CD4-positive, alpha-beta T cell treated with Interleukin-1 beta for 1 hour (primary cell): ENCODE measurements around the gene BRWD1.

Source experiments
- DNase-seq, 2 donors: peaks; one replicate each; pipeline ENCODE4 v3.0.0-alpha.2; 2020 to 2022

The BRWD1 gene

DNA sequence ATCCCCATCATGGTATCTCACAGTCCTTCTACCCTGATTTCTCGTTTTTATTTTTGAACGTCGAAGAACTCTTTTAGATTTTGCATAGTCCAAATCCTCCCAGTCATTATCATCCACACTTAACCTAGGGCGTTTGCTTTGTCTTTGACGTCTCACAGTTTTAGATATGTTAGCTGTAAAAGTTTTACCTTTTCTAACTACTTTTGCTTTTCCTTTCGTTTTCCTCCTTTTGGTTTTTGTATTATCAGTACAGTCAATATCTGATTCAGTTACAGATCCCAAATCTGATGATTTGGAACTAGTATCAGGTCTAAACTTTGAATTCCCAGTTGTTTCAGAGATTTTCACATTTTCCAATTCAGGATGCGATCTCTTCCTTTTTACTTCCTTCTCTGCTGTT lies 117.1 kb downstream of the BRWD1 start:
- DNase-seq = peak in 1 of 2 donors; percentile 7

DNA sequence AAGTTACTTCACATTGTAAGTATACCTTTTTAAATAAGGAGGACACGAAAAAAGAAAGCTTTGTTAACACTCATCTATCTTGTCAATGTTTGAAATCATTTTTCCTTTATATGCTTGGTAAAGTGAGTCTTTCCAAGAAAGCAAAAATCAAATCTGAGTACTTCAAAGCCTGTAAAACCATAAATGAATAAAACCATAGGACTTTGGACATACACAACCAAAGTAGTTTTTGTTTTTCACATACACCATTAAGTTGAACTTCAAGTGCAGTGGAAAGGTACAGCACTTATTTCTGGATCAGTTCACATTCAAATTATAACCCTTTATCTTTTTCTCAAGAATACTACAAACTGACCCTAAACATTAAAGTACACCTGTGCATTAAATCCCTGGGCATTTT lies 120.1 kb downstream of the BRWD1 start:
- no peak for DNase-seq

DNA sequence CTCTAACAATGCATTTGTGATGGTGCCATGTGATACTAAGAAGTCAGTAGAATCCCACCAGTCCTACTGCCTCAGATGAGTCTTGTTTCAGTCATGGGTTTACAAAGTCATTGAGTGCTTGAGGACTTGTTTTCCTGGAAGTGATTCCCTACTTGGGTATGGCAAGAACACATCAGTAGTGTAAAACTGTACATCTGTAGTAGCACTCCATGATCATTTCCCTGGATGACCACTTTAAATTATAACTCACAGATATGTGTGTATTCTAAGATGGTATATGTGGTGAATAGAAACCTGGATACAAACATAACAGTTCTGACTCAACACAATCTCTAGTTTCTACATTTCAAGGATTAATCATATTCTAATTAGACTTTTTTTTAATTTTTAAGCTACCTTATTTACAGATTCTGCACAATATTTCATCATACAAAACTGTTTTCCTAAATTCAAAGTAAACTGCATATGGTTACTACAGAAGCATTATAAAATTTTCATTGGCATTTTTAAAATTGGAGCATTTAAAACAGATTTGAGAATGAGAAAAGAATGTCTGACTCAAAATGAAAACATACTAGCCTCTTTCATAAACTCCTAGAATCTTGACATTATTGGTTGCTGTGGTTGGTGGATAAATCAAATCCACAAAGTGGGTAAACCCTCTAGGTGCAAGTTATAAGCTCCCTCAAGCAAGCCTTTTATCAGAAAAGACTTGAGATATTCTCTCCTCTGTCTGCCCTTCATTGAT lies 123.4 kb downstream of the BRWD1 start:
- no peak for DNase-seq

DNA sequence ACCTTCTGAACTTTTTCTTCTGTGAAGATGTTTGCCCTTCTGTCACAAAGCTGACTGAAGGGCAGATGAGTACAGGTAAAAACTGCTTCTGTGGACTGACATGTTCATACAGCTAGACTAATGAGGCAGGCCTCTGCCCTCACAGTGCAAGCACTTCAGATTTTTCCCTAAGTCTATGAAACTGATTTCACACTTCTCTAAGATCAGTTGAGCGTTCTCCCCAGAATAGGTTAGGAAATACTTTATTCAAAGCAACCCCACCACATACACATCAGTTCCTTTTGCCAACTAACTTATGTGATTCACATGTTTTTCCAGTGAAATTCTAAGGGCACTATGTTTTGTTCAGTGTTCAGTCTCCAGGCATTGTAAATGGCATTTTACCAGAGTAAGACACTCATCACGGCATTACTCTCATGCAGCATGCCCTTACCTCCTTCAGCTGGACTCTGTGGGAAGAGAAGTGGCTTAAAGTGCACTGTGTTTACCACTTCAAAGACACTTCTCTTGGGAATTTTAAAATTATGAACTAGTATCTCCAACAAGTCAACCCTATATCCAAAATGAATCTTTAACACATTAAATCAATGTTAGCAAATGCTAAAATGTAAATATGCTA lies 124.8 kb downstream of the BRWD1 start:
- no peak for DNase-seq

DNA sequence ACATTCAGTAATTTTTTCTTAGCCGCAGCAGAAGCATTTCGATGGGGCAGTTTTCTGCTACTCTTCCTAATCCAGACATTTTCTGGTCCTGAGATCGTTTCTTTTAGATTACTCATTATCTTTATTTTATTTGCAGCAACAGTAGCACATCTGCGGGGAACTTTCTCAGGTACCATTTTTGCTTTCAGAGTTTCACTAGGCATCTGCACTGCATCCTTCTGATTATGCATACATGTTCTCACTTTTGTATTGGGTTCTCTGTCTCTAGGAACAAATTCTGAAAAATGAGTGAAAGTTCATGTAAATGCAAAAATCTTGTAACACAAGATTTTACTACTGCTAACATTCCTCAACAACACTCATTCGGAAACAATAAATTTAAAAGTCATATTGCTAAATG lies 126.3 kb downstream of the BRWD1 start:
- no peak for DNase-seq

DNA sequence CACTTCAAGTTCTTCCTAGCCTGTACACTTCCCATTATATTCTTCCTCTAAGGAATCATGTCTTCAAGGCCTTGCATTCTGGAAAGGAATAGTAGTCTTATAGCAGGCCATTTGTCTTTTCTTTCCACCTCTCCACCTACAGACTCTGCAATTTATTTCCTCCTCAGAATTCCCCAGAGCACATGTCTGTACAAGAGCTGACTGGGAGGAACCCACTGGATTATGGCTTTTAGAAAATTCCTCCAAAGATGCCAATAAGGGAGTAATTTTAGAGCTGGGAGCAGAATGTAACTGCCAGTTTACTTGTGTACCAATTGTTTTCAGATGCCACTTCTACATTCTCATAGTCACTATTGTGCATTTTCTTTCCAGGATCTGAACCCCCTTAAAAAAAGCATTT lies 126.8 kb downstream of the BRWD1 start:
- no peak for DNase-seq

DNA sequence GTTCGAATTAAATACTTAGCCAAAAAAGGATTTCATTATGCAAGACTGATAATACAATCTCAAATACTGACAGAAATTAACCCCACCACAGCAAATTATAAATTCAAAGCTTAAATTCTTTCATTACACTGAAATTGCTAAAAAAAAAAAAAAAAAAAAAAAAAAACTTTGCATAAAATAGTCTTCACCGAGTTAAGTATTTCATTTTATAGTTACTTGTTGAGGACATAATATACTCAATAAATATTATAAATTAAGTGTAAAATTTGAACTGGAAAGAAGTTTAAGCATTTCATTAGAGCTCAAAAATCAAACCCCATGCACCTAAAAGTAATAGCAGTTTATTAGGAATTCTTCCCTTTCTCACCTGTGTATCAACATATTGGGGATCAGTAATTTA lies 128.3 kb downstream of the BRWD1 start:
- no peak for DNase-seq

DNA sequence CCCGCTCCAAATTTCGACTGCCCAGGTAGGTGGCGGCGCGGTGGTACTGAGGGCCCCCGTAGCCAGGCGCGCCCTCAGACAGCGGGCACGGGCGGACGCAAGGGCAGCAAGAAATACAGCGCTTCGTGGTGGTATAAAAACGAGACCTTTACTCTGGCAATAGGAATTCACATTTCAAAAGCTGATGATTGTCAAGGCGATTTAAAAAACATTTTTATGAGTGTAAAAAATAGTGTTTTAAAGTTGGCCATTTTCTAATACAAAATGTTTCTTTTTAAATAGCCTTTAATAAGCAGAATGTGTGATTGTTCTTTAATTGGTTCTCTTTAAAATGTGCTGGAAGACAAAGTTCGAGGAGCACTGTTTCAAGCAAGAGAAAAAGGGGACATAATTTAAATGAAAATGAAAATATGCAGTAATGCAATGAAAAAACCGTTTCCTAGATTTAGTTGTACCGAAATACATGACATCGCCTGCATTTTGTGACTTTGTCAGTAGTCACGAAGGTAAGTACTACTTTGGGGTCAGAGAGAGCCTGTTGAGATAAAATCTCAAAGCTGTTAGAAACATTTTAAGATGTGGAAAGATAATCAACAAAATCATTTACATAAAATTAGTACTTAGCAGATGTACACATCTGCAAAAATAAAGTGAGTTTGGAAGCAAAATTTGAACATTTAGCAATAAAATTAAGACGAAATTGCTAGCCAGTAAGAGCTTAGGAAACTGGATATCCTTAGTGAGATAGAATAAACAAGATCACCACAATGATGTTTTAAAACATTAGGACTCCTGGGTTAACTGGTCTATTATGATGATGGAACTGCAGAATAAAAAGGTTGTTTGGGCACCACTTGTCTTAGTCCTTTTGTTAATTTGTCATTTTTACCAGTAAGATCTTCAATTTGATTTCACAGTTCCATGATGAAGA lies 129.1 kb downstream of the BRWD1 start:
- DNase-seq = peak in 1 of 2 donors; percentile 15

DNA sequence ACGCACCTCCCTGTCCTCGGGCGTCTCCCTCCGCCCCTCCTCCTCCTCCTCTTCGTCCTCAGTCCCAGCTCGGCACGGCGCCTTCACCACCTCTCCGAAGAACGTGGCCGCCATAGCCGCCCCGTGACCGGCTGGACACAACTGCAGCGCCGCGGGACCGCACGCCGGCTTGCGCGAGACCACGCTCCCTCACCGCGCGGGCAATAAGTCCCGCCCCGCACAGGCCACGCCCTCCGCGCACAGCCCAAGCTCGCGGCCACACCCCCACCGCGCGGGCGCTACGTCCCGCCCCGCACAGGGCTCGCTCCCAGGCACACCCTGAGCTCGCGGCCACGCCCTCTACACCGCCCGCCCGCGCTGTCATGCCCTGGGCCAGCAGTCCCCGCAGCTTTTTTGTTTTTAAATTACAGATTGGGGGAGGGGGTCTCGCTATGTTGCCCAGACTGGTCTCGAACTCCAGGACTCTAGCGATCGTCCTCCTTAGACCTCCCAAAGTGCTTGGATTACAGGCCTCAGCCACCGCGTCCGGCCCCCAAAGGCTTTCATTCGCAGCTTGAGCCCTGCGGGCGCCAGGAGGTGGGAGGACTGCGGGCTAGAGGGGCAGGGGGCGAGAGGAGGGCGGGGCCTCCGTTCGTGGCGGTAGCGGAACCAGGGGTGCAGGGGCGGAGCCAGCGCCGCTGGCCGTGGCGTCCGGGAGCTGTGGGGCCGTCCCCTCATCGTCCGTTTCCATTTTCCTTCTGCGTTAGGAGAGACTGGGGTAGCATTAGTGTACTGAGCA lies 130.0 kb downstream of the BRWD1 start, which contains the start of gene PSMG1:
PSMG1 (minus strand) TSS at position 180 of the 778 bp plus-strand sequence; CDS start at position 114, 66 bp downstream.
- DNase-seq = peak; percentile 94

DNA sequence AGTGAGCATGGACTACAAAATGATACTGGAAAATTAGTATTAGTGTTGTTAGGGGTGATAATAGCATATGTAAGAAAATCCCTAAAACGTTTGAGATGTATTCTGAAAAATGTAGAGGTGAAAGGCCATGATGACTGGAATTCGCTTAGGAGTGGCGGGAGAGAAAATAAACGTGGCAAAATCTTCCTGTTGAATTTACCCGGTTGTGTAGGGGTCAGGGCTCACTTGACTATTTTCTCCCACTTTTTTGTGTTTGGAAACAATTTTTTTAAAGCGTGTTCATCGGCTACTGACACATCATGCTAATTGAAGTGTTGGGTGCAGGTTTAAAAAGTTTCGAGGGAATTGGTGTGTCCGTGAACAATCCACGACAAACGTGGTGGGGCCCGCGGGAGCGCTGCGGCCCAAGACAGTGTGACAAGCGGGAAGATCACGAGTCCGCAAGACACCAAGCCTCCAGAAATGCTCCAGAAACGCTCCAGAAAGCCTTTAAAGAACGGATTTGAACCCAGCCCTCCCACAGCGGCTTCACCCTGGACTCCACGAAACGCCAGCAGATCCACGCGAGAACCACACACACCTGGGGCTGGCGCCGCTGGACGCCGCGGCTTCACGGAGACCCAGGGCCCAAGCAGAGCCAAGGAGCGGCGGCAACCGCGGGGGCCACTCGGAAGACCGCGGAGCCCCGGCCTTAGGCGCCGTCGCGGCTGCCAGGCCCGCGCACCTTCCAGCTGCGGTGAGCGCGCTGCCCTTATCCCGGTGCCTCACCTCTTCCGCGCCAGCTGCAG lies 130.8 kb downstream of the BRWD1 start:
- peak in 1 of 2 donors; percentile 5 for DNase-seq

DNA sequence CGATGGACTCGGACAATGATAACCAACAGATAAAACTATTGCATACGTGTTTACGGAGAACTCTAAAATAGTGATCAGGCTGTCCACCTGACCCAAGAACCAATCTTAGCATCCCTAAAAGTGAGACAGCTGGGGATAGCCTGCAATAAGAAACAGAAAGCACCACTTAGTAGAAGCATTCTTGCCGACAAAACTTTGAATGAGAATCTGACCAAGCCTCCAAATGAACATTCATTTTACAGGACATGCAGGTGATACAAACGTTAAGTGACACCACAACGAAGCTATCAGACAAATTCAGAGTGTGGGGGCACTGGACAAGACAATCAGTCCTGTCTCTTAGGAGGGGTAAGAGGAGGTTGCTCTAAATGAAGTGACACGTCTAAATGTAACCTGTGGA lies 131.4 kb downstream of the BRWD1 start:
- DNase-seq = no peak

DNA sequence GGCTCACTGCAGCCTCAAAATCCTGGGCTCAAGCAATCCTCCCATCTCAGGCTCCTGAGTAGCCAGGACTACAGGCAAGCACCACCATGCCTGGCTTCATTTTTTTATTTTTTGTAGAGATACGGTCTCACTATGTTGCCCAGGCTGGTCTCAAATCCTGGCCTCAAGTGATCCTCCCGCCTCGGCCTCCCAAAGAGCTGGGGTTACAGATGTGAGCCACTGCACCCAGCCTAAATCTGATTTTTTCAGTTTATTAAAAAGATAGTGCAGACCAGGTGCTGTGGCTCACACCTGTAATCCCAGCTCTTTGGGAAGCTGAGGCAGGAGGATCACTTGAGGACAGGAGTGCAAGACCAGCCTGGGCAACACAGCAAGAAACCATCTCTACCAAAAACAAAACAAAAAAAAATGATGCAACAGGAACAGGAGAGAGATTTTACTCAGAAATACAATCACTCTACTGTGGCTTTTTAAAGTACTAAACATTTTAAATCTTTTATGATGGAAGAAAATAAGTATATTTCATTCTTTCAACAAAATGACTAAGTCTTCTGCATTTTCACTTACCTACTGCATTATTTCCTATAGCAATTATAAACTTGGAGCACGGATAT lies 132.1 kb downstream of the BRWD1 start:
- DNase-seq = no peak

DNA sequence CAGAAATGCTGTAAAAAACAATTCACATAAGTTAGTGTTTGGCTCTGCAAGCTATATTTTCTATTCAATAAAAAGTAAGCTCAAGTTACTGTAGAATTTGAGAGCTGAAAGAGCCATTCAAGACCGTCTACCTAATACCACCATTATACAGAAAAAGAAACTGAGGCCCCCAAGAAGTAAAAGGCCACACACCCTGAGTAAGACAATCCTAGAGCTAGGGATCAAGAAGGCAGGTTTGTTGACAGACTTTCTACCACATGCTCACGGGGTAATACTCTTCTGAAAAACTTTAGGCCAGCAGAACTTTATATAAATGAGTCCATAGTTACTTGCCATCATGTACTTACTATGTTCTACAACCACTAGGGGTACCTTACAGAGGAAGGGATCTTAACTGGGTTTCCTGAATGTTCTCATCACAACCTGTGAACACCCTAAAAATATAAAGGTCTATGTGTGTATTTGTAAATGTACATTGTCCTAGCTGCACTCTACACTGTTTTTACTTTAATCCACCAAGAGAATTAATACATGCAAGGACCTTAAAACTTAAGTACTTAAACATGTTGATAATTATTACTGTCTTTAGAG lies 132.9 kb downstream of the BRWD1 start:
- DNase-seq = peak in 1 of 2 donors; percentile 15

DNA sequence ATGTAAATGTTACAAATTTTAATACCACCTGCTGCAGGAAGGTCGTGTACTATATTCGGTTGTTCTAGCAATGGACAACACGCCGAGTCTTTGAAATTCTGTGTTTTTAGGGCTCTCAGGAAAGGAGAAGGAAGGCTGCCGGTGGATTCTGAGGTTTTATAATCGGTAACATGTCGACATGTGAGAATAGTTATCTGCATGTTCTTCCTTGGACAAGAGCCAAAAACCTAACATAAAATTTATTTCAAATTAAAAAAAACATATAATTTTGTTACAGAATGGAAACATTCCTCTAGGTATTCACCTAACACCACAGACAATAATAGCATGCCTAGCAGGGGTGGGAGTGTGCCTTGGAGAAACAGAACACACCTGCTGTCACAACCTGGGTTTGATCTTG lies 135.0 kb downstream of the BRWD1 start:
- DNase-seq = no peak

DNA sequence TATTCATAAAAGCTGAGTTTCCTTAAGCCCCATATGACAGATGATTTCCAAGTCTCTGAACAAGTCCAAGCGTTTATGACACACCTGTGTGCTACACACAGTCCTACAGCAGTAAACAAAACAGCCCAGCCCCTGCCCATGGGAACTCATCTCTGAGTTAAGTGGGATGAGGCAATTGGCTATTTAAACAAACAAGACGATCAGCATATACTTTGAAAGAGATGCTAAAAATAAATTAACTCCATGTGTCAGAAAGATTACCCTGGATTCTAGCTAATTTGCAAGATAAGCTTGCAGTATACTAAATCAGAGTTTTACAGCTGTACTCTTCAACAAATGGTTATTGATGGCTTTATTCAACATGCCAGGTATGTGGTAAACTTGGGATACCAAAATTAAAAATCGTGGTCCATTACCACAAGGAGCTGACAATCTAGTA lies 137.1 kb downstream of the BRWD1 start:
- no peak for DNase-seq

DNA sequence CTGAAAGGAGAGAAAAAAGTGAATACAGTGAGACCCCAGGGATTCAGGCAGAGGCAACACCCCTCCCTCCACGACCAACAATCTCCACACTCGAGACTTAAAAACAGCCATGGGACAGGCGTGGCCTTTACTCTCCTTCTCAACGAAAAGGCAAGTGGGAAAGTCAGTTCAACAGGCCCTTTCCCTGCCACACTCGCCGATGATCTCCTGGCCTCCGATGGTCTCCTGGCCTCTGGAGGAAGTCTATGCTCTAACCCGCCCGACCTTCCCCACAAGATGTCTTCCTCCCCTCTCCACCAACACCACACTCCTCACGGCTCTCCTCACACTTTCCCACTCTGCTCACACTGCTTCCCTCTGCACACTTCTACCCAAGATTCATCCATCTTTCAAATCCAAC lies 137.8 kb downstream of the BRWD1 start:
- no peak for DNase-seq

DNA sequence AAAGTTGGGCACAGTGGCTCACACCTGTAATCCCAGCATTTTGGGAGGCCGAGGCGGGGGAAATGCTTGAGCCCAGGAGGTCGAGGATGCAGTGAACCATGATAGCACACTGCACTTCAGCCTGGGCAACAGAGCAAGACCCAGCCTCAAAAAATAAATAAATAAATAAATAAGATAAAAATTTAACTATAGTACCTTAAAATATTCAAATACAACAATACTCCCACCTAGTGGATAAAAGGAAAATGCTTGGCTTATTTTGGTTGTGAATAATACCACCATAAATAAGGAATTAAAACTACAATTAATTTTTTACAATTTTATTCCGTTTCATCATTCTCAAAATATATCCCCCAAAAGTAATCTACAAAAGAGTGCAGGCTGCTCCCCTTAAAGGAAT lies 138.3 kb downstream of the BRWD1 start:
- DNase-seq = peak in 1 of 2 donors; percentile 19

DNA sequence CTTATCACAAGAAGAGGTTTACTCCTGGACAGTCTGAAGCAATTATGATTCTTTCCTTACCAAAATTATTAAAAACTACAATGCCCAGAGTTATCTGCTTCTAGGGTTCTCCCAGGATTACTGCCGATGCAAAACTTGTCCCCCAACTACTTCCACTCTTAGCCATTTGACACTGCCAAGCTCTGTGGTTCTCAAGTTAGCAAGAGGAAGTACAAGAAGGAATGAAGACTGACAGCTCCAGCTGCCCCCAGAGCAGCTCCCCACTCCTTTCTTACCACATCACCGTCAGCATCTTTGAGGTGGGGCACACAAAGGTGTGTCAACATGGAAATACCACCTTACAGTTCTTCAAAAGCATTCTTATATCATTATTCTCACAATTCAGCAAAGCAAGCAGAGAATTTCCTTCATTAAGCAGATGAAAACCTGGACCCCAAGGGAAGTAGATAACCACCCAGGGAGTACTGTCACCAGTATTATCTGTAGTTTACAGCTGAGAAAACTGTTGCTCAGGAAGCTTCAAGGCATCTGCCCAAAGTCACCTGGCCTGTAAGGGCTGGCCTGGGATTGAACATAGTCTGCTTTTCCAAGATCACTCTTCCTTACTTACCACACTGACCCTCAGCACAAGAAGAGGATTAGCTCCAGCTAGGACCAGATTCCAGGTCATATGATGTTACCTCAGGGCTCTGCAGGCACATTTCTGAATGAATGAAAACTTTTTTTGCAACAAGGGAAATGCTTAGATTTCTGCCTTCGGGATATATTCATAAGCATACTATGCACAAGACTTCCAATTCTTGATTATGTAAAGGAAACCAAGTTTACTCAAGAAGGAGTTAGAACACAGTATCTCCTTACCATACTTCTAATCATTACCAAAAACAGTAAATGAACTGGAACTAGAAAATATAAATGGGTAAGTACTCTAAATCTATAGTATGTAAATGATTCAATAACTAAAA lies 139.4 kb downstream of the BRWD1 start:
- DNase-seq = no peak

DNA sequence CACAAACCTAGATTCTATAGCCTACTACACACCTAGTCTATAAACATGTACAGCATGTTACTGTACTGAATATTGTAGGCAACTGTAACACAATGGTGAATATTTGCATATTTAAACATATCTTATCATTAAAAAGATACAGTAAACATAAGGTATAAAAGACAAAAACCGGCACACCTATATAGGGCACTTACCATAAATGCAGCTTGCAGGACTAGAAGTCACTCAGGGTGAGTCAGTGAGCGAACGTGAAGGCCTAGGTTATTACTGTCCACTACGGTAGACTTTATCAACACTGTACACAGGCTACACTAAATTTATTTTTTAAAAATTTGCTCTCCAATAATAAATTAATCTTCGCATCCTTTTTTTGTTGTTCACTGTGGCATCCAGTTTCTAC lies 143.5 kb downstream of the BRWD1 start:
- no peak for DNase-seq

DNA sequence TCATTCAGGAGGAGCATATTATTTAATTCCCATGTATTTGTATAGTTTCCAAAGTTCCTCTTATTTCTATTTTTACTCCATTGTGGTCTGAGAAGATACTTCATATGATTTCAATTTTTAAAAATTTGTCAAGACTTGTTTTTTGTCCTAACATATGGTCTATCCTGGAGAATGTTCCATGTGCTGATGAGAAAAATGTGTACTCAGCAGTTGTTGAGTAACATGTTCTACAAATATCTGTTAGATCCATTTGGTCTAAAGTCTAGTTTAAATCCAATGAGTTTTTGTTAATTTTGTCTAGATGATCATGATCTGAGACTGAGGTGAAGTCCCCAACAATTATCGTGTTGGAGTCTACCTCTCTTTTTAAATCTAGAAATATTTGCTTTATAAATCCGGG lies 144.6 kb downstream of the BRWD1 start:
- DNase-seq = no peak
